Heart left ventricle (tissue), 13 donors: ENCODE data around the gene TXN2.

ENCODE experiments used
- POLR2A ChIP-seq, 2 donors: fragments of 450-650 bp; IDR thresholded peaks; one replicate each; pipeline ENCODE4 v1.6.1; 2017; ENCODE audit warnings: antibody characterized with exemption in 2 of 2, mild to moderate bottlenecking in 2 of 2, moderate library complexity in 2 of 2
- TF ChIP-seq, protein P1 (sequence below), 12 donors: fragments of 200-600 bp; sonication (generic) in 4 of 12; IDR thresholded peaks; one replicate each; pipeline versions ENCODE4 v1.5.0 to v1.8.0; 2018 to 2022; ENCODE audit warnings: antibody characterized with exemption in 12 of 12, mild to moderate bottlenecking in 5 of 12
- donor health status: ischemic (EF 13 %, LVEDD 7.1; RV severe dilation, severe dysfunction).
- donor health status: DM: no; HTN: yes; CAD: no.
- donor health status: DM: no; HTN: no; CAD: no.
- donor health status: ischemic (EF 25% LVEDD 6.9; RV normal size, moderate dysfunction).
- donor health status: ischemic (EF 25% LVEDD 5.7; RV mildly dilated, moderate dysfunction).
- donor health status: ischemic (EF 35%, LVEDD 5.7; RV mildly dilated, moderate dysfunction).
- donor health status: nonischemic (EF 11% LVEDD 7.7; RV severe dilation, severe dysfunction).
- donor health status: DM: yes; HTN: yes; CAD: no.
- donor health status: PGD.
- donor health status: ischemic (EF 29% LVEDD 5.4; RV normal size, mild dysfunction).
- donor health status: nonischemic (EF 23%, LVEDD 6.1; RV moderate dilation, normal function).

DNA sequence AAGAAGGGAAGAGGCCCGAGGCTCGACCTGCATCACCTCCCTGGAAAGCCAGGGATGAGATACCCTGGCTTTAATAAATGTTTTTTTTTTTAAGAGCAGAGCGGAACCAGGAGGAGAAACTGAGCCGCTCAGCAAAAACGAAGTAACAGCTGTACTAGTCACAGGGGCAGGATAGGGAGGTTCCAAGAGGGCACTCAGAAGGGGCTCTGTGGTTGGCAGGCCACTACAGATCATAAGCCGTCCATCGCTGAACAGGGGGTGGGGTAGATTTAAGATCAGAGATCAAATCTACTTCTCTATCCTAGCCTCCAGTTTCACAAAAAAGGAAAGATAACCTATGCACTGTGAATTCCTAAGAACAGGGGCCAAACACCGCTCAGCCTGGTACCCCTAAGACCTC lies 46.9 kb upstream of the TXN2 start:
- TF ChIP-seq, protein P1, sequence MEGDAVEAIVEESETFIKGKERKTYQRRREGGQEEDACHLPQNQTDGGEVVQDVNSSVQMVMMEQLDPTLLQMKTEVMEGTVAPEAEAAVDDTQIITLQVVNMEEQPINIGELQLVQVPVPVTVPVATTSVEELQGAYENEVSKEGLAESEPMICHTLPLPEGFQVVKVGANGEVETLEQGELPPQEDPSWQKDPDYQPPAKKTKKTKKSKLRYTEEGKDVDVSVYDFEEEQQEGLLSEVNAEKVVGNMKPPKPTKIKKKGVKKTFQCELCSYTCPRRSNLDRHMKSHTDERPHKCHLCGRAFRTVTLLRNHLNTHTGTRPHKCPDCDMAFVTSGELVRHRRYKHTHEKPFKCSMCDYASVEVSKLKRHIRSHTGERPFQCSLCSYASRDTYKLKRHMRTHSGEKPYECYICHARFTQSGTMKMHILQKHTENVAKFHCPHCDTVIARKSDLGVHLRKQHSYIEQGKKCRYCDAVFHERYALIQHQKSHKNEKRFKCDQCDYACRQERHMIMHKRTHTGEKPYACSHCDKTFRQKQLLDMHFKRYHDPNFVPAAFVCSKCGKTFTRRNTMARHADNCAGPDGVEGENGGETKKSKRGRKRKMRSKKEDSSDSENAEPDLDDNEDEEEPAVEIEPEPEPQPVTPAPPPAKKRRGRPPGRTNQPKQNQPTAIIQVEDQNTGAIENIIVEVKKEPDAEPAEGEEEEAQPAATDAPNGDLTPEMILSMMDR (IDR thresholded peaks at IDR 0.05) = no peak
- TF ChIP-seq POLR2A (IDR thresholded peaks at IDR 0.05) = no peak
